Measurements from ENCODE around the gene MYMX. TPM values are rescaled to one million over a fixed set of nuclear protein-coding genes. Genes with fewer than 3 reads are reported as not detected.
A peak's percentile ranks its signal among the peaks of the same experiment; 100 is the strongest.

Gene MYMX
- total RNA-seq, 1 donor from 2014 or later = not detected

- Mint-ChIP-seq H3K27ac (ENCODE audit: unreplicated experiment) (peak overlapping the region; percentile 96), H3K9me3 (ENCODE audit: unreplicated experiment) (no peaks in the 10 kb centered on the region), H3K4me3 (ENCODE audit: unreplicated experiment) (peak overlapping the region; percentile 93)
These were observed 31.9 kb downstream of the MYMX start for GRCh38 chr6:44248579-44248978.

DNA sequence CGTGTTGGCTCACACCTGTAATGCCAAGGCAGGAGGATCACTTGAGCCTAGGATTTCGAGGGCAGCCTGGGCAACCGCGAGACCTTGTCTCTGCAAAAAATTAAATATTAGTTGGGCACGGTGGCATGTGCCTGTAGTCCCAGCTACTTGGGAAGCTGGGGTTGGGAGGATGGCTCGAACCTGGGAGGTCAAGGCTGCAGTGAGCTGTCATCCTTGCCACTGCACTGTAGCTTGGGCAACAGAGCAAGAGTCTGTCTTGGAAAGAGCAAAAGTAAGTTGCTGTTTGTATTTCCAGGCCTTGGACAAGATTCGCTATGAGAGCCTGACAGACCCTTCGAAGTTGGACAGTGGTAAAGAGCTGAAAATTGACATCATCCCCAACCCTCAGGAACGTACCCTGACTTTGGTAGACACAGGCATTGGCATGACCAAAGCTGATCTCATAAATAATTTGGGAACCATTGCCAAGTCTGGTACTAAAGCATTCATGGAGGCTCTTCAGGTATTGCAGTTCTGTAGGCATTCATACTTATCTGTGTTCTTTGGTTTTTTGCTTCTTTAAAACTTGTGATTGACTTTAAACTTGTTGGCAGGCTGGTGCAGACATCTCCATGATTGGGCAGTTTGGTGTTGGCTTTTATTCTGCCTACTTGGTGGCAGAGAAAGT is 32.5 kb downstream of the MYMX start:
- Mint-ChIP-seq H3K36me3 (ENCODE audit: unreplicated experiment) (peaks cover 52% of the 10 kb centered on the region), H3K27me3 (ENCODE audit: unreplicated experiment) (no peaks in the 10 kb centered on the region), H3K9me3 (ENCODE audit: unreplicated experiment) (no peaks in the 10 kb centered on the region), H3K4me3 (ENCODE audit: unreplicated experiment) (peak overlapping the region; percentile 93), H3K27ac (ENCODE audit: unreplicated experiment) (no peak overlapping the region), H3K4me1 (ENCODE audit: unreplicated experiment) (peaks cover 45% of the 10 kb centered on the region)
- no peak for TF ChIP-seq CTCF (IDR thresholded peaks at IDR 0.05)
- no peak for DNase-seq (ENCODE audit: extremely low spot score, unreplicated experiment)

More at GRCh38 chr6:44248579-44248978, 31.9 kb downstream of the MYMX start:
- no peak for TF ChIP-seq CTCF (IDR thresholded peaks at IDR 0.05)
- peaks cover 39% of the 10 kb centered on the region for H3K4me1 Mint-ChIP-seq (ENCODE audit: unreplicated experiment)
- peaks cover 49% of the 10 kb centered on the region for H3K36me3 Mint-ChIP-seq (ENCODE audit: unreplicated experiment)
- no peak for DNase-seq (ENCODE audit: extremely low spot score, unreplicated experiment)
- no peaks in the 10 kb centered on the region for H3K27me3 Mint-ChIP-seq (ENCODE audit: unreplicated experiment)

DNA sequence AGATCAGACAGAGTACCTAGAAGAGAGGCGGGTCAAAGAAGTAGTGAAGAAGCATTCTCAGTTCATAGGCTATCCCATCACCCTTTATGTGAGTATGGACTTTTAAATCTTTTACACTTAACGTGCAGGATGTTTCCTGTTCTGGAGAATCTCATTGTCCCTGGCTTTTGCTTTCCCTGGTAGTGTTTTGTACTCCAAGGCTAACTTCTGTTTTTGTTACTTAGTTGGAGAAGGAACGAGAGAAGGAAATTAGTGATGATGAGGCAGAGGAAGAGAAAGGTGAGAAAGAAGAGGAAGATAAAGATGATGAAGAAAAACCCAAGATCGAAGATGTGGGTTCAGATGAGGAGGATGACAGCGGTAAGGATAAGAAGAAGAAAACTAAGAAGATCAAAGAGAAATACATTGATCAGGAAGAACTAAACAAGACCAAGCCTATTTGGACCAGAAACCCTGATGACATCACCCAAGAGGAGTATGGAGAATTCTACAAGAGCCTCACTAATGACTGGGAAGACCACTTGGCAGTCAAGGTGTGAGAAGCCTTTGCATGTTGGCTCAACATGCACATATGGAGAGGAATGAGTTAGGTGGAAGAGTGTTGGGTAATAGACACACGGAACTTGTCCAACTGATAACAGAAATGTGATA is 33.5 kb downstream of the MYMX start:
- H3K27ac Mint-ChIP-seq (ENCODE audit: unreplicated experiment) = no peak overlapping the region
- H3K36me3 Mint-ChIP-seq (ENCODE audit: unreplicated experiment) = peaks cover 61% of the 10 kb centered on the region
- no peak for DNase-seq (ENCODE audit: extremely low spot score, unreplicated experiment)
- H3K27me3 Mint-ChIP-seq (ENCODE audit: unreplicated experiment) = no peaks in the 10 kb centered on the region
- peaks cover 53% of the 10 kb centered on the region for H3K4me1 Mint-ChIP-seq (ENCODE audit: unreplicated experiment)
- no peak overlapping the region for H3K4me3 Mint-ChIP-seq (ENCODE audit: unreplicated experiment)
- no peaks in the 10 kb centered on the region for H3K9me3 Mint-ChIP-seq (ENCODE audit: unreplicated experiment)
- no peak for TF ChIP-seq CTCF (IDR thresholded peaks at IDR 0.05)

GRCh38 chr6:44250718-44251123 is 34.0 kb downstream of the MYMX start:
- Mint-ChIP-seq H3K9me3 (ENCODE audit: unreplicated experiment) (no peaks in the 10 kb centered on the region), H3K4me1 (ENCODE audit: unreplicated experiment) (peaks cover 53% of the 10 kb centered on the region), H3K4me3 (ENCODE audit: unreplicated experiment) (no peak overlapping the region), H3K27ac (ENCODE audit: unreplicated experiment) (no peak overlapping the region), H3K36me3 (ENCODE audit: unreplicated experiment) (peaks cover 62% of the 10 kb centered on the region), H3K27me3 (ENCODE audit: unreplicated experiment) (no peaks in the 10 kb centered on the region)
- no peak for DNase-seq (ENCODE audit: extremely low spot score, unreplicated experiment)
- no peak for TF ChIP-seq CTCF (IDR thresholded peaks at IDR 0.05)
